ENCODE results near the gene TCF25.

The TCF25 gene

DNA sequence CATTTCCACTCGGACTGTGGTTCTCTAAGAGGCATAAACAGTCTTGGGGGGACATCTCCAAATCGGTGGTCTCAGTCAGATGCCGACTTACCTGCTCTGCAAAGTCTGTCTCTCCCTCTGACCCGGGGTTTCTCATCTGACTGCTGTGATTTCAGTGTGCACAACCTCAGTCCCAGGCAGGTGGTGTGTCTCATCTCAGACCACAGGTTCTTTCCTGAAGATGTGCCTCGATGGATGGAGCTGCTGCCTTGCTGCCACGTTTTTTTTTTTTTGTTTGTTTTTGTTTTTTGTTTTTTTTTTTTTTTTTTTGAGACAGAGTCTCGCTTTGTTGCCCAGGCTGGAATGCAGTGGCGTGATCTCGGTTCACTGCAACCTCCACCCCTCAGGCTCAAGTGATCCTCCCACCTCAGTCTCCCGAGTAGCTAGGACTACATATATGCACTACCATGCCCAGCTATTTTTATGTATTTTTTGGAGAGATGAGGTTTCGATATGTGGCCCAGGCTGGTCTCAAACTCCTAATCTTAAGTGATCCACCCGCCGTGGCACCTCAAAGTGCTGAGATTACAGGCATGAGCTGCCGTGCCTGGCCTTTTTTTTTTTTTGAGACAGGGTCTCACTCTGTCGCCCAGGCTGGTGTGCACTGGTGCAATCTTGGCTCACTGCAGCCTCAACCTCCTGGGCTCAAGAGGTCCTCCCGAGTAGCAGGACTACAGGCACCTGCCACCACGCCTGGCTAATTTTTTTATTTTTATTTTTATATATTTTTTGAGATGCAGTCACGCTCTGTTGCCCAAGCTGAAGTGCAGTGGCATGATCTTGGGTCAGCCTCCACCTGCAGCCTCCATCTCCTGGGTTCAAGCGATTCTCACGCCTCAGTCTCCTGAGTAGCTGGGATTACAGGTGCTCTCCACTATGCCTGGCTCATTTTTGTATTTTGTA, 29.7 kb upstream of the TCF25 start:
- Histone ChIP-seq H3K9ac (no peak overlapping the region), H3K4me3 (IDR thresholded peaks at IDR 0.05; ENCODE audit: insufficient read depth, low read depth, low read length) (no peak overlapping the region), H3K27me3 (ENCODE audit: insufficient read depth, low read depth) (peaks cover 1% of the 10 kb centered on the region; the same call in 1 of the 2 replicates), H3K4me1 (ENCODE audit: low read depth, poor library complexity, severe bottlenecking) (peaks cover 10% of the 10 kb centered on the region), H2AFZ (ENCODE audit: low read depth) (no peak overlapping the region), H3K27ac (no peak overlapping the region), H3K36me3 (ENCODE audit: insufficient read depth) (no peaks in the 10 kb centered on the region), H3K4me2 (no peak overlapping the region), H4K20me1 (ENCODE audit: insufficient read depth) (no peaks in the 10 kb centered on the region), H3K79me2 (ENCODE audit: insufficient read depth, low read depth) (no peaks in the 10 kb centered on the region)
- TF ChIP-seq, protein P1, sequence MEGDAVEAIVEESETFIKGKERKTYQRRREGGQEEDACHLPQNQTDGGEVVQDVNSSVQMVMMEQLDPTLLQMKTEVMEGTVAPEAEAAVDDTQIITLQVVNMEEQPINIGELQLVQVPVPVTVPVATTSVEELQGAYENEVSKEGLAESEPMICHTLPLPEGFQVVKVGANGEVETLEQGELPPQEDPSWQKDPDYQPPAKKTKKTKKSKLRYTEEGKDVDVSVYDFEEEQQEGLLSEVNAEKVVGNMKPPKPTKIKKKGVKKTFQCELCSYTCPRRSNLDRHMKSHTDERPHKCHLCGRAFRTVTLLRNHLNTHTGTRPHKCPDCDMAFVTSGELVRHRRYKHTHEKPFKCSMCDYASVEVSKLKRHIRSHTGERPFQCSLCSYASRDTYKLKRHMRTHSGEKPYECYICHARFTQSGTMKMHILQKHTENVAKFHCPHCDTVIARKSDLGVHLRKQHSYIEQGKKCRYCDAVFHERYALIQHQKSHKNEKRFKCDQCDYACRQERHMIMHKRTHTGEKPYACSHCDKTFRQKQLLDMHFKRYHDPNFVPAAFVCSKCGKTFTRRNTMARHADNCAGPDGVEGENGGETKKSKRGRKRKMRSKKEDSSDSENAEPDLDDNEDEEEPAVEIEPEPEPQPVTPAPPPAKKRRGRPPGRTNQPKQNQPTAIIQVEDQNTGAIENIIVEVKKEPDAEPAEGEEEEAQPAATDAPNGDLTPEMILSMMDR (conservative IDR thresholded peaks at IDR 0.05; ENCODE audit: low read depth, low read length), result no peak

DNA sequence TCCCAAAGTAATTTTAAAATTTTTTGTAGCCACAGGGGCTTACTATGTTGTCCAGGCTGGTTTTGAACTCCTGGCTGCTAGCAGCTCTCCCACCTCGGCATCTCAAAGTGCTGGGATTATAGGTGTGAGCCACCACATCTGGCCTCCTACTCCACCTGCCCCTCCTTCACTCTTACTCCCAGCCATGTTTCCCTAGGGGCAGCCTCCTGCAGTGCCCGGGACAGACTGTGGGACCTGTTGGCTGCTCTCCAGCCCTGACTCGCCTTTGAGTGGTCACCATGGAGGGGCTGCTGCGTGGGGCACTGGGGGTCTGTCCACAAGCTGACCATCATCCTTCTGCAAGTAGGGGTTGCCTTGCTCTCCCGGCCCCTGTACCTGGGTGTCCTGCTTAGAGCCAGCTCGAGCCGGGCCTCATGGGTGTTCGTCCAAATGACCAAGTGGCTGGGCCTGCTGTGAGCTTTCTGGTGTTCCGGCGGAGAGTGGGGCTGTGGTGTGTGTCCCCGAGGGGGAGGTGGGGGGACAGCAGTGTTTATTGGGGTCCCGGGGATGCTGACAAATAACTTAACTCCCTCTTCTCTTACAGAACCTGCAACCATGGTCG, 28.6 kb upstream of the TCF25 start:
- H3K79me2 ChIP-seq (ENCODE audit: insufficient read depth, low read depth), result no peaks in the 10 kb centered on the region
- no peak overlapping the region for H3K9ac ChIP-seq
- TF ChIP-seq, protein P1 (conservative IDR thresholded peaks at IDR 0.05; ENCODE audit: low read depth, low read length), result no peak
- peaks cover 10% of the 10 kb centered on the region for H3K4me1 ChIP-seq (ENCODE audit: low read depth, poor library complexity, severe bottlenecking)
- H2AFZ ChIP-seq (ENCODE audit: low read depth), result no peak overlapping the region; the same call in 1 of the 2 replicates
- no peaks in the 10 kb centered on the region; the same call in 1 of the 2 replicates for H3K27me3 ChIP-seq (ENCODE audit: insufficient read depth, low read depth)
- H3K36me3 ChIP-seq (ENCODE audit: insufficient read depth), result no peaks in the 10 kb centered on the region
- no peak overlapping the region for H3K27ac ChIP-seq
- H4K20me1 ChIP-seq (ENCODE audit: insufficient read depth), result no peaks in the 10 kb centered on the region
- no peak overlapping the region for H3K4me3 ChIP-seq (IDR thresholded peaks at IDR 0.05; ENCODE audit: insufficient read depth, low read depth, low read length)
- no peak overlapping the region for H3K4me2 ChIP-seq

DNA sequence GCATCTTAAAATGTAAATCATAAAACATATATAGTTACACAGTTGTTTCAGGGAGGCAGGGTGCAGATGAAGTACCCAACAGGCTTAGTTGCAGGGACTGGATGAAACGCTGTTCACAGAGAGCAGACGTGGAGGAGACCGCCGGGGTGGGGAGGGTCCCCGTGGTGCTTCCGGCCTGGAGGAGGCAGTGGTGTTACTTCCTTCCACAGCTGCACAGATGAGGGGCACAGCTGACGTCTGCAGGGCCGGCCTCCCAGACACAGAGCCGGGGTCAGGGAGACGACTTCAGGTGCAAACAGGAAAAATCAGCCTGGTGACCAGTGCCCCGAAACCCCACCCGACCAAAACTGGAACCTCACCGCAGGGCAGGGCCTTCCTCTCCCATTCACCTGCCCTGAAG, 28.0 kb upstream of the TCF25 start:
- Histone ChIP-seq H3K79me2 (ENCODE audit: insufficient read depth, low read depth) (no peaks in the 10 kb centered on the region), H3K4me1 (ENCODE audit: low read depth, poor library complexity, severe bottlenecking) (peaks cover 10% of the 10 kb centered on the region), H4K20me1 (ENCODE audit: insufficient read depth) (no peaks in the 10 kb centered on the region), H3K4me2 (no peak overlapping the region), H3K36me3 (ENCODE audit: insufficient read depth) (no peaks in the 10 kb centered on the region), H3K27me3 (ENCODE audit: insufficient read depth, low read depth) (no peaks in the 10 kb centered on the region; the same call in 1 of the 2 replicates), H3K9ac (no peak overlapping the region), H2AFZ (ENCODE audit: low read depth) (no peak overlapping the region; the same call in 1 of the 2 replicates), H3K4me3 (IDR thresholded peaks at IDR 0.05; ENCODE audit: insufficient read depth, low read depth, low read length) (no peak overlapping the region), H3K27ac (no peak overlapping the region)
- TF ChIP-seq, protein P1 (conservative IDR thresholded peaks at IDR 0.05; ENCODE audit: low read depth, low read length), result no peak

DNA sequence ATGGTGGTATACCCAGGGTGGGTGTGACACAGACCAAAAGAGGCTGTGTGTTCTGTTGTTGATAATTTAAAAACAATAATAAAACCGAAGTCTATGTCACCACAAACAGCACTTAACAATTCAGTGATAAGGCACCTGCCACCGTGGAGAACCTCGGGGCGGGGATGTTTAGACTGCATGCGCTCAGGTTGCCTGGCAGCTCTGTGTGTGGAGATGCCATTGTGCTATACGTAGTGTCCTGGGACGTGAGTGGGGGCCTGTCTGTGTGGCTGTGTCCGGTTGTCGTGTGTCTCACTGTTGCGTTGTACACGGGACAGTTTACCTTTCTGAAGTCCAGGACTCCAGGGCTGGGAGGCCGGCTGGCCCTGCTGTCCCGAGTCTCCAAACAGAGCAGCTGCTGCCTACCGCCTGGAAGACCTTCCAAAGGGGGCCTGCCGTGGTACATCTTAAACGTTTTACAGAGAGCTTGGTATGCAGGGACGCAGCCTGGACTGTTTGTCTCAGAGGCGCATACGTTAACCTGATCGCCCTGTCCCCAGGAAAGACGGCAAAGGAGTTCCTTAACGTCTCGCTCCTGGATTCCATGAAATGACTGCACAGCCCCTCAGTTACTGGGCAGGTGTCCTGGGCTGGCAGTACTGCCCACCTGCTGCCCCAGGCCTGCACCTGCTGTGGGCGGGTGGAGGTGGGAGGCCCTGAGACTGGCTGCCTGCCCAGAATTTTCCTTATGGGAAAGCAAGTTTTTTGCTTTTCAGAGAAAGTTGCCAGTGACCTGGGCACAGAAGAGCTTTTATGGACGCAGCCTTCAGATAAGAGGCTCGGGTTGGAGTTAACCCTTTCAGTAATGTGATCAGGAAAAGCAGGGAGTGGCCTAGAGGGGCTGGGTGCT, 26.1 kb upstream of the TCF25 start:
- H3K9ac ChIP-seq, result no peak overlapping the region
- H2AFZ ChIP-seq (ENCODE audit: low read depth), result no peak overlapping the region
- H3K4me2 ChIP-seq, result no peak overlapping the region

More for the DNA sequence above, 26.1 kb upstream of the TCF25 start:
- no peaks in the 10 kb centered on the region for H3K79me2 ChIP-seq (ENCODE audit: insufficient read depth, low read depth)
- TF ChIP-seq, protein P1 (conservative IDR thresholded peaks at IDR 0.05; ENCODE audit: low read depth, low read length), result no peak
- no peaks in the 10 kb centered on the region for H3K27me3 ChIP-seq (ENCODE audit: insufficient read depth, low read depth)
- no peaks in the 10 kb centered on the region for H3K36me3 ChIP-seq (ENCODE audit: insufficient read depth)
- H3K4me3 ChIP-seq (IDR thresholded peaks at IDR 0.05; ENCODE audit: insufficient read depth, low read depth, low read length), result no peak overlapping the region
- H4K20me1 ChIP-seq (ENCODE audit: insufficient read depth), result no peaks in the 10 kb centered on the region
- H3K27ac ChIP-seq, result no peak overlapping the region
- H3K4me1 ChIP-seq (ENCODE audit: low read depth, poor library complexity, severe bottlenecking), result no peaks in the 10 kb centered on the region
